Measurements from ENCODE around the gene ABTB1.

- TF ChIP-seq, protein P1, sequence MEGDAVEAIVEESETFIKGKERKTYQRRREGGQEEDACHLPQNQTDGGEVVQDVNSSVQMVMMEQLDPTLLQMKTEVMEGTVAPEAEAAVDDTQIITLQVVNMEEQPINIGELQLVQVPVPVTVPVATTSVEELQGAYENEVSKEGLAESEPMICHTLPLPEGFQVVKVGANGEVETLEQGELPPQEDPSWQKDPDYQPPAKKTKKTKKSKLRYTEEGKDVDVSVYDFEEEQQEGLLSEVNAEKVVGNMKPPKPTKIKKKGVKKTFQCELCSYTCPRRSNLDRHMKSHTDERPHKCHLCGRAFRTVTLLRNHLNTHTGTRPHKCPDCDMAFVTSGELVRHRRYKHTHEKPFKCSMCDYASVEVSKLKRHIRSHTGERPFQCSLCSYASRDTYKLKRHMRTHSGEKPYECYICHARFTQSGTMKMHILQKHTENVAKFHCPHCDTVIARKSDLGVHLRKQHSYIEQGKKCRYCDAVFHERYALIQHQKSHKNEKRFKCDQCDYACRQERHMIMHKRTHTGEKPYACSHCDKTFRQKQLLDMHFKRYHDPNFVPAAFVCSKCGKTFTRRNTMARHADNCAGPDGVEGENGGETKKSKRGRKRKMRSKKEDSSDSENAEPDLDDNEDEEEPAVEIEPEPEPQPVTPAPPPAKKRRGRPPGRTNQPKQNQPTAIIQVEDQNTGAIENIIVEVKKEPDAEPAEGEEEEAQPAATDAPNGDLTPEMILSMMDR (conservative IDR thresholded peaks at IDR 0.05; ENCODE audit: low read depth, low read length): no peak
- TF ChIP-seq EZH2 (IDR thresholded peaks at IDR 0.05; ENCODE audit: low read length, unreplicated experiment): no peak
- no peak for TF ChIP-seq EZH2phosphoT487 (IDR thresholded peaks at IDR 0.05; ENCODE audit: borderline replicate concordance, low read length)
Measured at GRCh38 chr3:127674790-127675189, 2.0 kb downstream of the ABTB1 start.
